Fibroblast of mammary gland (primary cell): ENCODE data around the gene ZGRF1.
"Not testable (repeated sequence)": the region's sequence is repeated elsewhere in the genome, so short reads cannot be mapped to it uniquely, and the experiment has no call there.

Experiments
- DNase-seq: peaks from one replicate; pipeline ENCODE4 v3.0.0-alpha.2; 2010; ENCODE audit warnings: low read depth
- H3K4me3 ChIP-seq: 2 replicates; pipeline ENCODE4 v1.5.1; 2011; ENCODE audit warnings: low read depth, mild to moderate bottlenecking, low read length, moderate library complexity; ENCODE audit not compliant: control insufficient read depth
- CTCF ChIP-seq: conservative IDR thresholded peaks from 2 replicates; pipeline ENCODE4 v1.5.1; 2011; ENCODE audit warnings: low read depth, low read length, inconsistent platforms; ENCODE audit not compliant: control insufficient read depth, insufficient read depth

Gene ZGRF1

DNA sequence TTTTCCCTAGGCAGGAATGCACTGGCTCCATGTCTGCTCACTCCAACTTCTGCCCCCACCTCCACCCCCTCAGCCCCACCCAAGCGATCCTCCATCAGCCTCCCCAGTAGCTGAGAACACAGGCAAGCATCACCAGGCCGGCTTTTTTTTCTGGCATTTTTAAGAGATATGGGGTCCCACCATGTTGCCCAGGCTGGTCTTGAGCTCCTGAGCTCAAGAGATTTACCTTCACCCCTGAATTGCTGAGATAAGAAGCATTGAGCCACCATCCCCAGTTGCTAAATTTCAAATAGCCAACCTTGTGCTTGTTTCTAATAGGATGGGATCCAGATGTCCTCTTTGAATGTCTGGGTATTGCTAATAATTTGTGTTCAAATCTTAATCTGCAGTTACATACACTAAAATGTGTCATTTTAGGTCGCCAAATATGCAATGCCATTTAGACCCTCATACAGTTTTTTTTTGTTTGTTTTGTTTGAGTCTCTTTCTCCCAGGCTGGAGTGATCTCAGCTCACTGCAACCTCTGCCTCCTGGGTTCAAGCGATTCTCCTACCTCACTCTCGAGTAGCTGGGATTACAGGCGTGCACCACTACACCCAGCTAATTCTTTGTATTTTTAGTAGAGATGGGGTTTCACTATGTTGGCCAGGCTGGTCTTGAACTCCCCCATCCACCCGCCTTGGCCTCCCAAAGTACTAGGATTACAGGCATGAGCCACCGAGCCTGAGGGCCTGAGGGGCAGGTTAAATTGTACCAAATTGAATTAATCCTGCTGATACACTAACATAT is 9.0 kb upstream of the ZGRF1 start:
- no peak overlapping the region for H3K4me3 ChIP-seq
- no peak for DNase-seq
- no peak for TF ChIP-seq CTCF

DNA sequence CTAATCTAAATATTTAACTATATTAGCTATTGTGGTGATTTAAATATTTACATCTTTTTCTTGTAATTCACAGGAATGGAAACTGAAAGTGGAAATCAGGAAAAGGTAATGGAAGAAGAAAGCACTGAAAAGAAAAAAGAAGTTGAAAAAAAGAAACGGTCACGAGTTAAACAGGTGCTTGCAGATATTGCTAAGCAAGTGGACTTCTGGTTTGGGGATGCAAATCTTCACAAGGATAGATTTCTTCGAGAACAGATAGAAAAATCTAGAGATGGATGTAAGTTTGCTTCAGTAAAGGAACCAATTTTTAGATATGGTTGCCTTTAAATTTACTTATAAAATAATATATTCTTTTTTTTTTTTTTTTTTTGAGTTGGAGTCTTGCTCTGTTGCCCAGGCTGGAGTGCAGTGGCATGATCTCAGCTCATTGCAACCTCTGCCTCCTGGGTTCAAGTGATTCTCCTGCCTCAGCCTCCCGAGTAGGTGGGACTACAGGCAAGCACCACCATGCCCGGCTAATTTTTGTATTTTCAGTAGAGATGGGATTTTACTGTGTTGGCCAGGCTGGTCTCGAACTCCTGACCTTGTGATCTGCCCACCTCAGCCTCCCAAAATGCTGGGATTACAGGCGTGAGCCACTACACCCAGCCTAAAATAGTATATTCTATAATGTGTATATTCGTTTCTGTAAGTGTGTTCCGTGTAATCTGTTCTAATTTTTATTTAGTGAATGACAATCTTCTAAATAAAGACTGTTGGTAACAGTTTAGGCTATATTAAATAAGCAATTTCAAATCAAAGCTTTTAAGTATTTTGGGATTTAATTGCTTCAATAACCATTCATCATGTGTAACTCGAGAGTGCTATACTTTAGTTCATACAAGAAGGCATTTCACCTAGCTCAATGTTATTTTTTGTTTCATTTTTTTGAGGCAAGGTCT is 8.2 kb upstream of the ZGRF1 start:
- H3K4me3 ChIP-seq, DNase-seq: not testable (repeated sequence)

- no peak for DNase-seq
- H3K4me3 ChIP-seq, result no peak overlapping the region
- TF ChIP-seq CTCF, result no peak
These were observed 5.8 kb upstream of the ZGRF1 start for GRCh38 chr4:112642526-112642925.

GRCh38 chr4:112637552-112637866 is 800 bp upstream of the ZGRF1 start:
- TF ChIP-seq CTCF, result no peak
- no peak for DNase-seq

DNA sequence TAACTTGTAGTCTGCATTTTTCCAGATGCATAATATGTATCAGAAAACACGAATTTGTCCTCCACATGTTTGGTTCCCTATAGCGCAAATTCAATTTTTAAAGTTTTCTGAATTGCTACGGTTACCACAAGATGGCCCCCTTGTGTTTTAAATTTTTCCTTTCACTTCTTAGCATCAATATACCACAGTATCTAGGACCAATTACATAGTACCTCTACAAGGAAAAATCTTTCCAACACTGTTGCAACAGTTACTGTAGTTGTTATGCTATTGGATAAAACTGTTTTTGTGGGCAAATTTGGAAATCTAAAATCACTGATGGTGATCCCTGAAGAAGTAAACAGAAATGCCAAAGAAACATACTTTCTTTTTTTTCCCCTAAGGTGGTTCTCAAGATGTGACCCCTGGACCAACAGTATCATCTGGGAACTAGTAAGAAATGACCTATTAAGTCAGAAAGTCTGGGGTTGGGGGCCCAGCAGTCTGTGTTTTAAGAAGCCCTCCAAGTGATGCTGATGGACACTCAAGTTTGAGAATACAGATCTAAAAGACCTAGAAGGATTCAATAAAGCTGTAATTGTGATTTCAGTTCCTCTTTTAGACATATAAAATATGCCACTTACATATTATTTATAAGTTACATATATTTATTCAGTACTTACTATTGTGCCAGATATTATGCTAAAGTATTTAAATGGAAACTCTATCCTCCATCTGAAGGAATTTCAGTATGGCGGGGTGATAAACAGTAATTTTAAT is 3.1 kb downstream of the ZGRF1 start:
- peak; percentile 55 for DNase-seq
- peak; percentile 32 for TF ChIP-seq CTCF
- H3K4me3 ChIP-seq, result no peak overlapping the region

More at GRCh38 chr4:112637552-112637866, 800 bp upstream of the ZGRF1 start:
- H3K4me3 ChIP-seq, result peak overlapping the region; percentile 90

GRCh38 chr4:112626228-112626627 is 10.5 kb downstream of the ZGRF1 start:
- no peak for DNase-seq
- no peak for TF ChIP-seq CTCF
- H3K4me3 ChIP-seq, result no peak overlapping the region
